ENCODE measurements around the gene AKNA.

DNA sequence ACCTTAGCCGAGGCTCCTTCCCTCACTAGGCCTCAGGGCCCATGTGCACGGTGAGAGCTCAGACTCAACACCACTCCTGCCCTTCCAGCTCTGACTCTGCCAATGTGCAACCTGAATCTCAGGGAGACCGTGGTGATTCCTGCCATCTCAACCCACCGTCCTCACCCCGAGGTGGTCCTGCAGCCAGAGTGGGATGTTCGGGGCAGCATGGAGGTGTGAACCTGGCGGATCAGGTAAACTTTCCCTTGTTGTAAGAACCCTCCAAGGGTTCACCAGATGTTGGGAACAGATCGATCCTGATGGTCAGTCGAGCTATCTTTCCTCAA lies 538 bp upstream of the AKNA start:
- TF ChIP-seq, protein P1, sequence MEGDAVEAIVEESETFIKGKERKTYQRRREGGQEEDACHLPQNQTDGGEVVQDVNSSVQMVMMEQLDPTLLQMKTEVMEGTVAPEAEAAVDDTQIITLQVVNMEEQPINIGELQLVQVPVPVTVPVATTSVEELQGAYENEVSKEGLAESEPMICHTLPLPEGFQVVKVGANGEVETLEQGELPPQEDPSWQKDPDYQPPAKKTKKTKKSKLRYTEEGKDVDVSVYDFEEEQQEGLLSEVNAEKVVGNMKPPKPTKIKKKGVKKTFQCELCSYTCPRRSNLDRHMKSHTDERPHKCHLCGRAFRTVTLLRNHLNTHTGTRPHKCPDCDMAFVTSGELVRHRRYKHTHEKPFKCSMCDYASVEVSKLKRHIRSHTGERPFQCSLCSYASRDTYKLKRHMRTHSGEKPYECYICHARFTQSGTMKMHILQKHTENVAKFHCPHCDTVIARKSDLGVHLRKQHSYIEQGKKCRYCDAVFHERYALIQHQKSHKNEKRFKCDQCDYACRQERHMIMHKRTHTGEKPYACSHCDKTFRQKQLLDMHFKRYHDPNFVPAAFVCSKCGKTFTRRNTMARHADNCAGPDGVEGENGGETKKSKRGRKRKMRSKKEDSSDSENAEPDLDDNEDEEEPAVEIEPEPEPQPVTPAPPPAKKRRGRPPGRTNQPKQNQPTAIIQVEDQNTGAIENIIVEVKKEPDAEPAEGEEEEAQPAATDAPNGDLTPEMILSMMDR (IDR thresholded peaks at IDR 0.05; ENCODE audit: insufficient read depth, low read depth, low read length) = no peak
- TF ChIP-seq EZH2 (IDR thresholded peaks at IDR 0.05; ENCODE audit: insufficient read depth, low read length) = no peak
